ENCODE data around the gene CDC42BPA.

The CDC42BPA gene

DNA sequence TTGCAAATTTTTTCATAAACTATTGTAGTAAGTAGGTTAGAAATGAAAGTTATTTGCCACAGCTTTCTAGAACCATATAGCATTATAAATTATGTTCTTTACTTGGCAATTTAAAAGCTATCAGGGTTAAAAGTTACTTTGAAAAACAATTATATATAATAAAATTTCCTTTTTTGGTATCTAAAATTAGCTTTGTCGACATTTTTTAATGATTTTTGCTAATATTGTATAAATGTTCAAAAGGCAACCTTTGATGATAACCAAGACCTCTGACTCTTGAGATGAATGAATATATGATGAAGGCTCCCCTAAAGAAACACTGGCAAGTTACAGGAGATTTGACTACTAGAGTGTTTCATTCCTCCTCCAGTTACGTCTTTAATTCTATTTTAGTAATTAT lies 121.2 kb downstream of the CDC42BPA start:
- CTCF ChIA-PET, result interaction anchor here (0.7 kb wide), 1 partner anchor 611 kb away, joined by 3 read pairs; no protein-coding TSS in a partner anchor
- POLR2A ChIA-PET (ENCODE audit: low non-redundant PET), result no interaction called here
- no peak overlapping the region for H3K27ac ChIP-seq
- TF ChIP-seq CTCF (conservative IDR thresholded peaks at IDR 0.05; ENCODE audit: low read depth), result no peak
- no peak for DNase-seq (ENCODE audit: low spot score)

DNA sequence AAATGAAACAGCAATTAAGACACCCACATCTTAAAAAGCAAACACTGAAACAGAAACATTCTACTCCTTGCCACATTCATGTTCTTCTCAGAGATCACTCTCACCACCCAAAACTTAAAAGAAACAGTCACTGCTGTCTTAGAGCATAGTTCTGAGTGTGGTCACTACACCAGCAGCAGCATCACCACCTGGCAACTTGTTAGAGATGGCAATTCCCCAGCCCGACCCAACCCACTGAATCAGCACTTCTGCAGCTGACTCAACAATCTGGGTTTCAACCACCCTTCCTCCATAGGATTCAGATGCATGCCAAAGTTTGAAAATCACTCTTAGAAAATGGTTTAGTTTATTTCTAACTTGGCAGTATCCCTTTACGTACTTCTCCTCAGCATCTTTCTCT lies 126.1 kb downstream of the CDC42BPA start:
- CTCF ChIA-PET, result no interaction called here
- POLR2A ChIA-PET (ENCODE audit: low non-redundant PET), result no interaction called here
- DNase-seq (ENCODE audit: low spot score), result peak; percentile 66

GRCh38 chr1:227191607-227192006 lies 126.7 kb downstream of the CDC42BPA start:
- DNase-seq (ENCODE audit: low spot score), result no peak
- CTCF ChIA-PET, result interaction anchor here (0.7 kb wide), 1 partner anchor 164 kb away, joined by 3 read pairs; no protein-coding TSS in a partner anchor
- TF ChIP-seq CTCF (conservative IDR thresholded peaks at IDR 0.05; ENCODE audit: low read depth), result no peak
- POLR2A ChIA-PET (ENCODE audit: low non-redundant PET), result no interaction called here
- H3K27ac ChIP-seq, result no peak overlapping the region

More for the DNA sequence above, 126.1 kb downstream of the CDC42BPA start:
- no peak overlapping the region for H3K27ac ChIP-seq
- no peak for TF ChIP-seq CTCF (conservative IDR thresholded peaks at IDR 0.05; ENCODE audit: low read depth)

DNA sequence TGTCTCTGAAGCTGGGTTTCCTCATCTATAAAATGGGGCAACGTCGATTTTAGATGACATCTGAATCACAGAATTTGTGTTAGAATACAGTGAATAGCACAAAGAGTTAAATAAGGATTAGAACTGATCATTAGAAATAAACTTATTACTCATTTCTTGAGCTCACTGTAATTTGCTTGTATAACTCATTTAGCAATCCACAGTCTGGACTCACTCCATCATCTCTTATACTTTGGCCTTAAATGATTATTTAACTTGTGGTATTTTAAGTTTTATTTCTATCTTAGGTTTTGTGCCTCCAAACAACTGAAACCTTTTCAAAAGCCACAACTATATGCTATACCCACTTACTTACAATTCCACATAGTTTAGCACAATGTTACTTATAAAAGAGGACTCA lies 128.0 kb downstream of the CDC42BPA start:
- TF ChIP-seq CTCF (conservative IDR thresholded peaks at IDR 0.05; ENCODE audit: low read depth), result no peak
- DNase-seq (ENCODE audit: low spot score), result no peak
- H3K27ac ChIP-seq, result no peak overlapping the region
- POLR2A ChIA-PET (ENCODE audit: low non-redundant PET), result no interaction called here
- CTCF ChIA-PET, result no interaction called here

DNA sequence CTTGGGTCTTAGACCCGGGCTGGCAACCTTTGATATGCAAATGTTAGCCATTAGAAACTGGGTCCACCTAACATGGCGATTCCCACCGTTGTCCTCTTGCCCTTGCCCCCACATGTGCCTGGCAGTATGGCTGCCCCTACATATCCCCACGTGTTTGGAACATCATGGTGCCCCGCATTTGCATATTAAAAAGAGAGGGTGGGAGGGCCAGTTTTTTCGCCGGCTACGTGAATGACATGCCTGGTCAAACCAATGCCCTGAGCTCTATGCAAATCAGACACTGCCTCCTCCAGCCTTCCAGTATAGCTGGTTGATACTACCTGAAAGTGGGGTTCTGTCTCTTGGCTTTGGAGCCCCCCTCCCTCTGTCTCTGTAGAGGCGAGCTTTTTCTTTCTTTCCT lies 133.0 kb downstream of the CDC42BPA start:
- no peak for TF ChIP-seq CTCF (conservative IDR thresholded peaks at IDR 0.05; ENCODE audit: low read depth)
- H3K27ac ChIP-seq, result no peak overlapping the region
- ChIA-PET CTCF (no interaction called here), POLR2A (ENCODE audit: low non-redundant PET) (no interaction called here)
- DNase-seq (ENCODE audit: low spot score), result no peak

DNA sequence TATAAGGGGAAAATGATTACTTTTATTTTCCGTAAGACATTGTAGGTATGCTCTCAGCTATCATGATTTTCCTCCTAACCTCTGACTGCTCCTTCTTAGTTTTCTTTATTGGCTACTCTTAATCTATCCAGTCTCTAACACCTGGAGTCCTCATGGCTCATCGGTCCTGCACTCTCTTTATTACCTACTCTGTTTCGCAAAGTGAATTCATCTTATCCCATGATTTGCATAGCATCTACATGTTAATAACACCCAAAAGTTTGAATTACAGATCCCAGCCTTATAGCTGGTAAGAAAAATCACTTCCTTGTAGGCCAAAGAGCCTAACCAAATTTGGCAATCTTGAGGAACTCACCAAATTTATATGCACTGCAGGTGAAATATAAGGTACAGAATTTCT lies 136.3 kb downstream of the CDC42BPA start:
- CTCF ChIA-PET, result interaction anchor here (0.9 to 1.0 kb wide), 2 partner anchors 23 to 36 kb away, joined by 3 to 5 read pairs; no protein-coding TSS in a partner anchor
- no peak for TF ChIP-seq CTCF (conservative IDR thresholded peaks at IDR 0.05; ENCODE audit: low read depth)

GRCh38 chr1:227175611-227176010 lies 142.7 kb downstream of the CDC42BPA start:
- TF ChIP-seq CTCF (conservative IDR thresholded peaks at IDR 0.05; ENCODE audit: low read depth), result no peak
- ChIA-PET POLR2A (ENCODE audit: low non-redundant PET) (no interaction called here), CTCF (no interaction called here)
- no peak for DNase-seq (ENCODE audit: low spot score)
- no peak overlapping the region for H3K27ac ChIP-seq

More for the DNA sequence above, 136.3 kb downstream of the CDC42BPA start:
- no peak for DNase-seq (ENCODE audit: low spot score)
- no peak overlapping the region for H3K27ac ChIP-seq
- POLR2A ChIA-PET (ENCODE audit: low non-redundant PET), result no interaction called here
